Fibroblast of lung (primary cell): ENCODE measurements around the gene SUPT3H.

Experiments used
- EZH2 ChIP-seq: IDR thresholded peaks from 2 replicates; pipeline ENCODE4 v1.5.1; 2012; ENCODE audit warnings: low read length, control low read depth, mild to moderate bottlenecking; ENCODE audit errors: missing control alignments
- TF ChIP-seq, protein P1 (sequence below), 2 donors: IDR thresholded peaks in 1 of 2; conservative IDR thresholded peaks in 1 of 2; 1 replicate in 1 of 2; 2 replicates in 1 of 2; pipeline ENCODE4 v1.5.1; 2011 to 2012; ENCODE audit warnings: low read length in 2 of 2, control low read depth in 1 of 2, inconsistent platforms in 1 of 2, low read depth in 1 of 2, mild to moderate bottlenecking in 1 of 2

DNA sequence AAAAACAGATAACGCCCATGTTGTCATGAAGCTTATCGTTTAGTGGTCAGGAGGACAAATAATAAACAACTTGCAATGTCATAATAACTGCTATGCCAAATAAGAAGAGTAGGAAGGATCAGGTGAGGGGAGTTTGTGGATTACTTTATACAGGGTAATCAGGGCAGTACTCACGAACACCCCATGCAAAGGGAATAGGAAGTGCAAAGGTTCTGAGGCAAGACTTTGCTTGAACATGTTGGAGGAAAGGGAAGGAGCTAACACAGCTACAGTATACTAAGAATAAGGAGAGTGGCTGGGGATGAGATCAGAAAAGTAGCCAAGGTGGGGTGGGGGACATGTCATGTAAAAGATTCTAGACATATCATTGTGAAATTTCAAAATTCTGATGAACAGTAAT lies 341.6 kb downstream of the SUPT3H start:
- TF ChIP-seq EZH2 = no peak
- TF ChIP-seq, protein P1, sequence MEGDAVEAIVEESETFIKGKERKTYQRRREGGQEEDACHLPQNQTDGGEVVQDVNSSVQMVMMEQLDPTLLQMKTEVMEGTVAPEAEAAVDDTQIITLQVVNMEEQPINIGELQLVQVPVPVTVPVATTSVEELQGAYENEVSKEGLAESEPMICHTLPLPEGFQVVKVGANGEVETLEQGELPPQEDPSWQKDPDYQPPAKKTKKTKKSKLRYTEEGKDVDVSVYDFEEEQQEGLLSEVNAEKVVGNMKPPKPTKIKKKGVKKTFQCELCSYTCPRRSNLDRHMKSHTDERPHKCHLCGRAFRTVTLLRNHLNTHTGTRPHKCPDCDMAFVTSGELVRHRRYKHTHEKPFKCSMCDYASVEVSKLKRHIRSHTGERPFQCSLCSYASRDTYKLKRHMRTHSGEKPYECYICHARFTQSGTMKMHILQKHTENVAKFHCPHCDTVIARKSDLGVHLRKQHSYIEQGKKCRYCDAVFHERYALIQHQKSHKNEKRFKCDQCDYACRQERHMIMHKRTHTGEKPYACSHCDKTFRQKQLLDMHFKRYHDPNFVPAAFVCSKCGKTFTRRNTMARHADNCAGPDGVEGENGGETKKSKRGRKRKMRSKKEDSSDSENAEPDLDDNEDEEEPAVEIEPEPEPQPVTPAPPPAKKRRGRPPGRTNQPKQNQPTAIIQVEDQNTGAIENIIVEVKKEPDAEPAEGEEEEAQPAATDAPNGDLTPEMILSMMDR (conservative IDR thresholded peaks at IDR 0.05 in 1 of 2, IDR thresholded peaks at IDR 0.05 in 1 of 2; ENCODE audit: low read depth in 1 of 2, low read length in 2 of 2) = no peak
